ENCODE measurements around the gene C19orf47. TPM values are rescaled to one million over a fixed set of nuclear protein-coding genes. Genes with fewer than 3 reads are reported as not detected.
A peak's percentile ranks its signal among the peaks of the same experiment; 100 is the strongest.

Gene C19orf47
- total RNA-seq, 4 donors from 2014 or later: 178 to 287 (median 219) TPM

- ATAC-seq (no peak), DNase-seq (no peak)
- Histone ChIP-seq H3K27ac (peak overlapping the region; percentile 89 to 99 (median 95)), H3K27me3 (no peaks in the 10 kb centered on the region), H3K4me3 (peak overlapping the region in 3 of 4 donors; percentile 21 to 41 (median 27)), H3K4me1 (peaks cover 79 to 84% of the 10 kb centered on the region in 2 donors), H3K36me3 (no peaks in the 10 kb centered on the region), H3K9me3 (no peaks in the 10 kb centered on the region)
- TF ChIP-seq POLR2A (IDR thresholded peaks at IDR 0.05) (no peak), CTCF (IDR thresholded peaks at IDR 0.05 in 4 of 5, conservative IDR thresholded peaks at IDR 0.05 in 1 of 5) (no peak)
- intact Hi-C loops (cut with DNase I; ENCODE audit: low total_unique reads): no loop called here
- in situ Hi-C loops (cut with MboI; ENCODE audit: low sequenced_read_pairs in 4 of 4): no loop called here
Measured at GRCh38 chr19:40278361-40279035, 69.7 kb downstream of the C19orf47 start.

GRCh38 chr19:40277356-40278059, 70.7 kb downstream of the C19orf47 start:
- no peaks in the 10 kb centered on the region for H3K9me3 ChIP-seq
- intact Hi-C loops (cut with DNase I; ENCODE audit: low total_unique reads) (no loop called here), in situ Hi-C loops (cut with MboI; ENCODE audit: low sequenced_read_pairs in 4 of 4) (no loop called here)
- no peaks in the 10 kb centered on the region for H3K27me3 ChIP-seq
- no peak for TF ChIP-seq POLR2A (IDR thresholded peaks at IDR 0.05)
- no peak for TF ChIP-seq CTCF (IDR thresholded peaks at IDR 0.05 in 4 of 5, conservative IDR thresholded peaks at IDR 0.05 in 1 of 5)
- no peak overlapping the region for H3K4me3 ChIP-seq
- DNase-seq: no peak
- peak overlapping the region in 3 of 4 donors; percentile 27 to 94 (median 89) for H3K27ac ChIP-seq
- no peak for ATAC-seq
- H3K4me1 ChIP-seq: peaks cover 74 to 84% of the 10 kb centered on the region in 2 donors
- H3K36me3 ChIP-seq: no peaks in the 10 kb centered on the region

GRCh38 chr19:40274585-40275544, 73.3 kb downstream of the C19orf47 start:
- Histone ChIP-seq H3K27me3 (no peaks in the 10 kb centered on the region), H3K36me3 (no peaks in the 10 kb centered on the region), H3K4me3 (no peak overlapping the region), H3K4me1 (peaks cover 54 to 69% of the 10 kb centered on the region in 2 donors), H3K27ac (peak overlapping the region; percentile 58 to 77 (median 69)), H3K9me3 (no peaks in the 10 kb centered on the region)
- no peak for TF ChIP-seq CTCF (IDR thresholded peaks at IDR 0.05 in 4 of 5, conservative IDR thresholded peaks at IDR 0.05 in 1 of 5)
- no peak for TF ChIP-seq POLR2A (IDR thresholded peaks at IDR 0.05)
- in situ Hi-C loops (cut with MboI; ENCODE audit: low sequenced_read_pairs in 4 of 4) (no loop called here), intact Hi-C loops (cut with DNase I; ENCODE audit: low total_unique reads) (no loop called here)
- ATAC-seq: no peak
- DNase-seq: peak in 1 of 2 donors; percentile 6

- H3K36me3 ChIP-seq: no peaks in the 10 kb centered on the region
- H3K27me3 ChIP-seq: no peaks in the 10 kb centered on the region
- TF ChIP-seq POLR2A (IDR thresholded peaks at IDR 0.05): no peak
- TF ChIP-seq CTCF (IDR thresholded peaks at IDR 0.05 in 4 of 5, conservative IDR thresholded peaks at IDR 0.05 in 1 of 5): no peak
- ATAC-seq (no peak), DNase-seq (no peak)
- in situ Hi-C loops (cut with MboI; ENCODE audit: low sequenced_read_pairs in 4 of 4) (no loop called here), intact Hi-C loops (cut with DNase I; ENCODE audit: low total_unique reads) (no loop called here)
- H3K9me3 ChIP-seq: no peaks in the 10 kb centered on the region
- no peak overlapping the region for H3K4me3 ChIP-seq
- H3K4me1 ChIP-seq: peaks cover 46 to 57% of the 10 kb centered on the region in 2 donors
- H3K27ac ChIP-seq: peak overlapping the region; percentile 58 to 77 (median 69)
Measured at GRCh38 chr19:40273469-40274360, 74.5 kb downstream of the C19orf47 start.
